Nephron progenitor cell (in vitro differentiated cells): ENCODE data around the gene ARHGEF1.
"Not testable (repeated sequence)": the region's sequence is repeated elsewhere in the genome, so short reads cannot be mapped to it uniquely, and the experiment has no call there.

Experiments
- DNase-seq: peaks from one replicate; pipeline ENCODE4 v3.0.0; 2021
- H3K27ac Mint-ChIP-seq: 2 replicates; pipeline ENCODE4 v1.8.0; 2021; ENCODE audit warnings: mild to moderate bottlenecking, moderate library complexity, mixed read lengths
- H3K27me3 Mint-ChIP-seq: 2 replicates; pipeline ENCODE4 v1.8.0; 2021; ENCODE audit warnings: mild to moderate bottlenecking, low read depth, mixed read lengths; ENCODE audit not compliant: poor library complexity
- H3K36me3 Mint-ChIP-seq: 2 replicates; pipeline ENCODE4 v1.8.0; 2021; ENCODE audit warnings: low read depth, mixed read lengths
- H3K4me1 Mint-ChIP-seq: 2 replicates; pipeline ENCODE4 v1.8.0; 2021; ENCODE audit warnings: mixed read lengths
- H3K4me3 Mint-ChIP-seq: 2 replicates; pipeline ENCODE4 v1.8.0; 2021; ENCODE audit warnings: mild to moderate bottlenecking, moderate library complexity, mixed read lengths
- H3K9me3 Mint-ChIP-seq: 2 replicates; pipeline ENCODE4 v1.8.0; 2021; ENCODE audit warnings: mild to moderate bottlenecking, moderate library complexity, mixed read lengths
- CTCF ChIP-seq: fragments of 200-600 bp; sonication (generic); IDR thresholded peaks from 2 replicates; pipeline ENCODE4 v1.5.0; 2021; ENCODE audit warnings: antibody characterized with exemption

The ARHGEF1 gene

GRCh38 chr19:41911889-41912731 lies 29.1 kb downstream of the ARHGEF1 start:
- Mint-ChIP-seq H3K9me3 (no peaks in the 10 kb centered on the region), H3K27ac (no peak overlapping the region), H3K27me3 (no peaks in the 10 kb centered on the region), H3K4me3 (peak overlapping the region; percentile 54), H3K36me3 (no peaks in the 10 kb centered on the region), H3K4me1 (peaks cover 12% of the 10 kb centered on the region)
- no peak for DNase-seq
- no peak for TF ChIP-seq CTCF

DNA sequence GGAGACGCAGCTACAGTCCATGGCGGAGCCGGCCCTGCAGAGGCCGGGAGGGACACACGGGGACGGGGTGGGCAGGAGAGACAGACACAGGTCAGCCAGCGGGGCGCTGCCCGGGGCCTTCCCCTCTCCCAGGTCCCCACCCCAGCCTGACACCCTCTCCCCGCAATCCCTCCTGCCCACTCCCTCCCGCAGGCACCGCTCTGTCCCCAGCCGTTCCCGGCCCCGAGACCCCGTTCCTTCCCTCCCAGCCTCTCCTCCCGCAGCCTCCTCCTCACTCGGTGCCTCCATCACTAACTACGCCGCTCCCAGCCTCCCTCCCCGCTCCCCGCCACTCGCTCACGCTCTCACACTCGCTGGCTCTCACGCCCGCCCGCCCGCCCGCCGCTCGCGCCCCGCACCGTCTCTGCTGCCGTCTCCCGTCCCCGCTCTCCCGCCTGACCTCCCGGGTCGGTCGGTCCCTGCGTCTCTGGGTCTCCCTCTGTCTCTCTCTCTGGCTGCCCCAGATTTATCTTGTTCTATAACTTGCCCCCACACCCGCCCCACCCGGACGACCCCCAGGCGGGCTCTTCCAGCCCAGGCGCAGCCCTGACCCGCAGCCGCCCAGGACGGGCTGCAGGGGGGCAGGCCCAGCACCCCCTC lies 30.0 kb downstream of the ARHGEF1 start:
- DNase-seq, result peak; percentile 50
- H3K27me3 Mint-ChIP-seq, result no peaks in the 10 kb centered on the region
- no peak for TF ChIP-seq CTCF
- peaks cover 12% of the 10 kb centered on the region for H3K4me1 Mint-ChIP-seq
- H3K27ac Mint-ChIP-seq, result no peak overlapping the region
- no peak overlapping the region for H3K4me3 Mint-ChIP-seq
- H3K36me3 Mint-ChIP-seq, result no peaks in the 10 kb centered on the region
- no peaks in the 10 kb centered on the region for H3K9me3 Mint-ChIP-seq

GRCh38 chr19:41913538-41914423 lies 30.8 kb downstream of the ARHGEF1 start:
- no peaks in the 10 kb centered on the region for H3K36me3 Mint-ChIP-seq
- H3K4me3 Mint-ChIP-seq, result peak overlapping the region; percentile 17
- peaks cover 12% of the 10 kb centered on the region for H3K4me1 Mint-ChIP-seq
- DNase-seq, result no peak
- no peak for TF ChIP-seq CTCF
- H3K27ac Mint-ChIP-seq, result no peak overlapping the region
- H3K27me3 Mint-ChIP-seq, result no peaks in the 10 kb centered on the region
- H3K9me3 Mint-ChIP-seq, result no peaks in the 10 kb centered on the region

- Mint-ChIP-seq H3K4me3 (peak overlapping the region; percentile 17), H3K4me1 (peaks cover 12% of the 10 kb centered on the region)
- H3K27me3 Mint-ChIP-seq, H3K27ac Mint-ChIP-seq, DNase-seq, H3K36me3 Mint-ChIP-seq, H3K9me3 Mint-ChIP-seq: not testable (repeated sequence)
These were observed 31.4 kb downstream of the ARHGEF1 start for GRCh38 chr19:41914424-41914834.

DNA sequence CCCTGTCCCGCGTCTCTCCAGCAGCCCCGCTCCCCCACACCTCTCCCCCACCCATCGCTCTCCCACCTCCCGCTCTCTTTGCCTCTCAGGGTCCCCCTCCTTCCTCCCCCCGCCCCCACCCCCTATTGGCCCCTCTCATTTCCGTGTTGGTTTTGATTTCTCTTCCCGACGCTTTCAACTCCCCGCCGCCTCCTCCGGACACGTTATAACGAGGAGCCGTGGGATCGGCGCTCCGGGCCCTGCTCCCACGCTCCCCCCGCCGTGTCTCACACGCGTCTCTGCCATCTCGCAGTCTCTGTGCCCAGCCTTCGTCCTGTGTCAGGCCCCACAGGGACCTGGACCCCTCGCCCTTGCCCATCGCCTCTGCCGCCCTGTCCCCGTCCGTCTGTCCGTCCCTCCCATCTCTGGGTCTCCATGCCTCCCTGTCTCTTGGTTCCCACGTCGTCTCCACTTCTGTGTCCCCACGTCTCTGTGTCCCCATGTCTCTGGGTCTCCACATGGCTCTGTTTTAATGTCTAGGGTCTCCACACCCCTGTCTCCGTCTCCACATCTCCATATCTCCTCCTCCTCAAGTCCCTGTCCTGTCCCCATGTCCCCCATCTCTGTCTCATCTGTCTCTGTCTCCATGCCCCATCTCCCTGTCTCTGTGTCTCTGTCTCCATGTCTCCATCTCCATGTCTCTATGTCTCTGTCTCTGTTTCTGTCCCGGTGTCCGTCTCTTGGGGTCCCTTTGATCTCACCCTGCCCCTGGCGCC lies 32.2 kb downstream of the ARHGEF1 start:
- no peak for TF ChIP-seq CTCF
- H3K9me3 Mint-ChIP-seq, result no peaks in the 10 kb centered on the region
- H3K4me1 Mint-ChIP-seq, result peaks cover 12% of the 10 kb centered on the region
- no peak overlapping the region for H3K27ac Mint-ChIP-seq
- H3K4me3 Mint-ChIP-seq, result no peak overlapping the region
- no peaks in the 10 kb centered on the region for H3K36me3 Mint-ChIP-seq
- H3K27me3 Mint-ChIP-seq, result no peaks in the 10 kb centered on the region
- DNase-seq, result no peak
